Stimulated activated CD8-positive, alpha-beta memory T cell treated with anti-CD3 and anti-CD28 coated beads, Interleukin-4, amount 100 ng/mL, for 4 hours (primary cell): ENCODE data around the gene SMIM10L2A.
"Not testable (repeated sequence)": the region's sequence is repeated elsewhere in the genome, so short reads cannot be mapped to it uniquely, and the experiment has no call there.

ENCODE experiments used
- DNase-seq, 2 donors: peaks; one replicate each; pipeline ENCODE4 v3.0.0-alpha.2; 2020; ENCODE audit warnings: low read depth in 2 of 2, low spot score in 1 of 2

The SMIM10L2A gene

GRCh38 chrX:135449637-135450550, 28.1 kb downstream of the SMIM10L2A start:
- no peak for DNase-seq

DNA sequence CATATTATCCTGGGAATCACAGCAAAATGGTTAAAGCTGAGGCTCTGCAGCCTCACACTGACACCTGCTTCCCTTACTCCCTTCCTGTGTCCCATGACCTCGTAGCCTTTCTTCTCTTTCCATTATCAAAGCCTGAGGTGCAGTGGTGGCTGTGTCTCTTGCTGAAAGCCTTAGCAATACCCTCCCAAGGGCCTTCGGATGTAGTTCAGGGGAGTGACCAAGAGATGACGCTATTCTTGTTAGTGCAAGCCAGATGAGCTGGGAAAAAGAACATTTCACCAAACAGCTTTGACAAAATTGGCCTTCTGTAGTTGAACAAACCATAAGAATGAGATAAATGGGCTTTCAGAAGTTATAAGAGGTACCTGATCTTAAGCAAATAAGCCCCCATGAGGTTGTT, 31.6 kb downstream of the SMIM10L2A start:
- no peak for DNase-seq

GRCh38 chrX:135454816-135455215, 33.1 kb downstream of the SMIM10L2A start:
- no peak for DNase-seq

- not testable (repeated sequence) for DNase-seq
These were observed 40.0 kb downstream of the SMIM10L2A start for GRCh38 chrX:135461756-135462155.

DNA sequence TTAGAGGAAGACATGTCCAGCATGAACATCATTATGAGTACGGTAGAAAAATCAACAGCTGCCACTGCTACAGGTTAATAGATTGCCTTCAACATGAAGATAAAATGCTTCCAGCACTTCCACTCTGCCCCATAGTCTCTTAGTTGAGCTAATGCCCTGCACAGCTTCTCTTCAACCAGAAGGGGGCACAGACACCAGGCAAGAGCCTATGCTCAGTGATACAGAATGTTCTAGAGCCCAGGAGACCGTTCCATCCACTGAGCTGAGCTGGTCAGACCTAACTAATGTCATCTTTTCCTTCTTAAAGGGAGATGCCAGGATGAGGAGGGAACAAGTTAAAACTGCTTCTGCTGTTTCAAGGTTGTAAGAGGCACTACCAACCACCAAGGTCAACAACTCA, 42.2 kb downstream of the SMIM10L2A start:
- DNase-seq, result no peak

DNA sequence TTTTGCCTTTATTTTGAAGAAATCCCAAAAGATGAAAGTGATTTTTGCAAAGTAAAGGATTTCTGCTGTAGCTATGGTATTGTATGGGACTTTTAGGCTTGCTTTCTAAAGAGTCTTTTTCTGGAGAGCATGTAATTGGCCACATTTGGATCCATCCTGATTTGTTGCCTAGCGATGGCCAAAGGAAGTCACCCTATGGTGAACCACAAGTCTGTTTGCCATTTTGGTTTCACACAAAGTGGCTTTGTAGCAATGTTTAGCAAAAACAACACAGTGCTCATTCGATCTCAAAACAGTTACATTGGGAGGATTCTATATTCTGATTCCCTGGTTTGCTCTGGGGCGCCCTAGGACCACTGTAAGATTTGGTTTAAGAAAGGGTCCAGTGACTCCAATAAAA, 54.6 kb downstream of the SMIM10L2A start:
- no peak for DNase-seq

DNA sequence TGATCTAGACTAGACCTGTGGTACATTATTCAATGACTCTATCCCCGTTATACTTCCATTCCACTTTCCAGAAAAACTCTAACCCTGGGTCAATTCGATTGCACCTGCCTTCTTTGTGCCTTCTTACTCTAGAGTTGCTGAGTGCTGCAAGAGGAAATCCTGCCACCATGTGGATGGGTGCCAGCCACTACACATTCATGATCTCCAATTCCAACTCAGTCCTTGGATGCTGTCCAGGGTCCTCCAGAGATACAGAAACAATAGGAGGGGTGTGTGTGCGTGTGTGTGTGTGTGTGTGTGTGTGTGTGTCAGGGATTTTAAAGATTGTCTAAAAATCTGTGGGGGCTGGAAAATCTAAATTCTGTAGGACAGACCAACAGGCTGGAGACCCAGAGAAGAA, 55.8 kb downstream of the SMIM10L2A start:
- DNase-seq, result no peak
